Measurements from ENCODE around the gene KLHL29.

The KLHL29 gene

DNA sequence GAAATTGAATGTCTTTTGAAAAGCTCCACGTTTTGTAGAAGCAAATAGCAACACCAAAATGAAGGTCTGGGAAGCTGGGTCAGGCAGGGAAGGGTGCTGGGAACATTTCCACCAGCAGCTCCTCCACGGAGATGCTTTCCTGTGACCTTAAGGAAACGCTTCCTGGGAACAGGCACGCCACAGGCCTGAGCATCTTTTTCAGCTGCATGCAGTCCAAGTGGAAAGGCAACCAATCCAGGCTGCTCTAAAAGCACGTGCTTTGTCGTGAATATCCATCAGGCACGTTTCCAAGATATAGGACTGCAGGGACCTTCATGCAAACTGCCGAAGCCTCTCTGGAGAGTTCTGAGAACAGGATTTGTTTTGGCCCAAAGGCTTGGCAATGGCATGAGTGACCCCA lies 109.3 kb downstream of the KLHL29 start:
- no CpG with 5 or more reads among the region's 8 CpGs for WGBS (ENCODE audit: extremely low coverage, insufficient coverage, insufficient read length)
- Histone ChIP-seq H2BK5ac (ENCODE audit: low read depth, low read length, poor library complexity) (no peak overlapping the region), H3K4me1 (ENCODE audit: control insufficient read depth in 1 of 2, insufficient read depth in 2 of 2, low read length in 2 of 2) (peaks cover 2 to 7% of the 10 kb centered on the region in 2 experiments), H3K23ac (ENCODE audit: low read length) (no peak overlapping the region), H3K9ac (ENCODE audit: low read length) (no peak overlapping the region), H3K79me1 (ENCODE audit: low read length) (no peaks in the 10 kb centered on the region), H3K79me2 (ENCODE audit: control insufficient read depth, insufficient read depth, low read length, poor library complexity) (no peaks in the 10 kb centered on the region), H3K27me3 (ENCODE audit: insufficient read depth, low read length) (no peaks in the 10 kb centered on the region), H2AK5ac (ENCODE audit: low read length) (no peak overlapping the region), H4K8ac (ENCODE audit: low read depth, low read length) (no peak overlapping the region), H4K12ac (ENCODE audit: low read depth, low read length) (no peak overlapping the region), H3K4ac (ENCODE audit: low read depth, low read length) (no peak overlapping the region), H2BK12ac (ENCODE audit: low read length) (no peak overlapping the region), H3K36me3 (ENCODE audit: control insufficient read depth in 1 of 2, insufficient read depth in 2 of 2, low read length in 2 of 2) (no peaks in the 10 kb centered on the region), H3K4me2 (ENCODE audit: low read length) (no peak overlapping the region), H3K18ac (ENCODE audit: low read length) (no peak overlapping the region), H4K91ac (ENCODE audit: low read depth, low read length) (no peak overlapping the region), H3K14ac (ENCODE audit: low read length) (no peak overlapping the region), H2BK120ac (ENCODE audit: insufficient read depth, low read length, poor library complexity) (no peak overlapping the region), H3K9me3 (ENCODE audit: insufficient read depth, low read depth, low read length) (no peaks in the 10 kb centered on the region), H3K4me3 (ENCODE audit: low read depth, low read length) (no peak overlapping the region), H2AFZ (ENCODE audit: insufficient read depth, low read length, poor library complexity) (no peak overlapping the region), H3K27ac (ENCODE audit: low read depth, low read length) (no peak overlapping the region)
- no peak for DNase-seq

- no peaks in the 10 kb centered on the region for H3K27me3 ChIP-seq (ENCODE audit: insufficient read depth, low read length)
- H2AFZ ChIP-seq (ENCODE audit: insufficient read depth, low read length, poor library complexity) = no peak overlapping the region
- no peaks in the 10 kb centered on the region for H3K79me1 ChIP-seq (ENCODE audit: low read length)
- H3K4ac ChIP-seq (ENCODE audit: low read depth, low read length) = no peak overlapping the region
- H3K9ac ChIP-seq (ENCODE audit: low read length) = no peak overlapping the region
- no peak overlapping the region for H2BK5ac ChIP-seq (ENCODE audit: low read depth, low read length, poor library complexity)
- DNase-seq = no peak
- no peak overlapping the region for H3K4me2 ChIP-seq (ENCODE audit: low read length)
- no peak overlapping the region for H2BK12ac ChIP-seq (ENCODE audit: low read length)
- H2AK5ac ChIP-seq (ENCODE audit: low read length) = no peak overlapping the region
- H3K36me3 ChIP-seq (ENCODE audit: control insufficient read depth in 1 of 2, insufficient read depth in 2 of 2, low read length in 2 of 2) = no peaks in the 10 kb centered on the region
- H3K9me3 ChIP-seq (ENCODE audit: insufficient read depth, low read depth, low read length) = no peaks in the 10 kb centered on the region
- H3K27ac ChIP-seq (ENCODE audit: low read depth, low read length) = no peak overlapping the region
- no peak overlapping the region for H3K23ac ChIP-seq (ENCODE audit: low read length)
- no peak overlapping the region for H3K14ac ChIP-seq (ENCODE audit: low read length)
- WGBS (ENCODE audit: extremely low coverage, insufficient coverage, insufficient read length) = no CpG with 5 or more reads among the region's 19 CpGs
- no peak overlapping the region for H4K12ac ChIP-seq (ENCODE audit: low read depth, low read length)
- peaks cover 2 to 7% of the 10 kb centered on the region in 2 experiments for H3K4me1 ChIP-seq (ENCODE audit: control insufficient read depth in 1 of 2, insufficient read depth in 2 of 2, low read length in 2 of 2)
- no peak overlapping the region for H4K8ac ChIP-seq (ENCODE audit: low read depth, low read length)
- H2BK120ac ChIP-seq (ENCODE audit: insufficient read depth, low read length, poor library complexity) = no peak overlapping the region
- no peak overlapping the region for H4K91ac ChIP-seq (ENCODE audit: low read depth, low read length)
- no peaks in the 10 kb centered on the region for H3K79me2 ChIP-seq (ENCODE audit: control insufficient read depth, insufficient read depth, low read length, poor library complexity)
- no peak overlapping the region for H3K4me3 ChIP-seq (ENCODE audit: low read depth, low read length)
- no peak overlapping the region for H3K18ac ChIP-seq (ENCODE audit: low read length)
These were observed 110.7 kb downstream of the KLHL29 start for GRCh38 chr2:23495661-23496114.

DNA sequence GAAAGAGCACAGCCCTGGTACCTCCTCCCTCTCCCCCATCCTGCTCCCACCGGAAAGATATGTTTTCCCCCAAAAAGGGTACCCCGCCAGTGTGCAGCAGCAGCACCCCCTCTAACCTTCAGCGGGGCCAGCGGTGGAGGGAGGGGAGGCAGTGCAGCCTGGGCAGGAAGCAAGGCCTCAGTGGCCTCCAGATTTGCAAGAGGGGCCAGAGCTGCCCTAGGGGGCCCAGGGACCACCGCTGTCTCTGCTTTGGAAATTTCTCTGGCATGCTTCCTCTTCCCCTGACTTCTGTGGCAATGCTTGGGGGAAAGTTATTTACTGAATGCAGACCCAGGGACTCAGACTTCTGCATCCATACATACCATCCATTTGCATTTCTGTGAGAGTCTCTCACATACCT lies 111.5 kb downstream of the KLHL29 start:
- no peak overlapping the region for H4K8ac ChIP-seq (ENCODE audit: low read depth, low read length)
- no peaks in the 10 kb centered on the region for H3K27me3 ChIP-seq (ENCODE audit: insufficient read depth, low read length)
- H2AK5ac ChIP-seq (ENCODE audit: low read length) = no peak overlapping the region
- H3K9ac ChIP-seq (ENCODE audit: low read length) = no peak overlapping the region
- H2BK12ac ChIP-seq (ENCODE audit: low read length) = no peak overlapping the region
- no peaks in the 10 kb centered on the region for H3K79me2 ChIP-seq (ENCODE audit: control insufficient read depth, insufficient read depth, low read length, poor library complexity)
- H3K23ac ChIP-seq (ENCODE audit: low read length) = no peak overlapping the region
- H3K27ac ChIP-seq (ENCODE audit: low read depth, low read length) = no peak overlapping the region
- H2BK120ac ChIP-seq (ENCODE audit: insufficient read depth, low read length, poor library complexity) = no peak overlapping the region
- no peak overlapping the region for H4K12ac ChIP-seq (ENCODE audit: low read depth, low read length)
- no peak overlapping the region for H3K4ac ChIP-seq (ENCODE audit: low read depth, low read length)
- no peaks in the 10 kb centered on the region for H3K9me3 ChIP-seq (ENCODE audit: insufficient read depth, low read depth, low read length)
- no peak for DNase-seq
- no peak overlapping the region for H2BK5ac ChIP-seq (ENCODE audit: low read depth, low read length, poor library complexity)
- no peak overlapping the region for H3K14ac ChIP-seq (ENCODE audit: low read length)
- H4K91ac ChIP-seq (ENCODE audit: low read depth, low read length) = no peak overlapping the region
- H3K36me3 ChIP-seq (ENCODE audit: control insufficient read depth in 1 of 2, insufficient read depth in 2 of 2, low read length in 2 of 2) = no peaks in the 10 kb centered on the region
- WGBS (ENCODE audit: extremely low coverage, insufficient coverage, insufficient read length) = no CpG with 5 or more reads among the region's 5 CpGs
- H3K79me1 ChIP-seq (ENCODE audit: low read length) = no peaks in the 10 kb centered on the region
- no peak overlapping the region for H3K18ac ChIP-seq (ENCODE audit: low read length)
- no peak overlapping the region for H3K4me3 ChIP-seq (ENCODE audit: low read depth, low read length)
- H3K4me1 ChIP-seq (ENCODE audit: control insufficient read depth in 1 of 2, insufficient read depth in 2 of 2, low read length in 2 of 2) = peaks cover 2 to 13% of the 10 kb centered on the region in 2 experiments
- H3K4me2 ChIP-seq (ENCODE audit: low read length) = no peak overlapping the region
- no peak overlapping the region for H2AFZ ChIP-seq (ENCODE audit: insufficient read depth, low read length, poor library complexity)

DNA sequence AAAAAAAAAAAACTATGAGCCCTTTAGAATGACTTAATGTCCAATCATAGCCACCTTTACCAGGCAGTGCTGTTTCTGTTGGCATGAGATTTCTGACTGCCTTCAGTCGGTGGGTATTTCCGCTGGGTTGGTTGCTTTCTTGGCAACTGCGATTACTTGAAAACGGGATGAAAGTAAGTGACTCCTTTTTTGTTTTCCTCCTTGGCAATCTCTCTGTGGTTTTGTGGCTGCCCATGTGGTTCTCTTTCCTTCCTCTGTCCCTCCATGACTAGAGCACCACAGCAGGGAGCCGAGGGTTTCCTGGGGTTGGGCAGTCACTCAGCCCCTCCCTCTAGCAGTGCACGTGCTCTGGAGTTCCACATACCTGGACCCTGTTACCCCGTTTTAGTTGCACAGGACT lies 112.1 kb downstream of the KLHL29 start:
- Histone ChIP-seq H3K14ac (ENCODE audit: low read length) (no peak overlapping the region), H3K79me1 (ENCODE audit: low read length) (no peaks in the 10 kb centered on the region), H3K9ac (ENCODE audit: low read length) (no peak overlapping the region), H3K4me1 (ENCODE audit: control insufficient read depth in 1 of 2, insufficient read depth in 2 of 2, low read length in 2 of 2) (peaks cover 3 to 16% of the 10 kb centered on the region in 2 experiments), H4K12ac (ENCODE audit: low read depth, low read length) (no peak overlapping the region), H3K79me2 (ENCODE audit: control insufficient read depth, insufficient read depth, low read length, poor library complexity) (no peaks in the 10 kb centered on the region), H2BK120ac (ENCODE audit: insufficient read depth, low read length, poor library complexity) (no peak overlapping the region), H4K91ac (ENCODE audit: low read depth, low read length) (no peak overlapping the region), H2BK5ac (ENCODE audit: low read depth, low read length, poor library complexity) (no peak overlapping the region), H2BK12ac (ENCODE audit: low read length) (no peak overlapping the region), H3K27ac (ENCODE audit: low read depth, low read length) (no peak overlapping the region), H3K27me3 (ENCODE audit: insufficient read depth, low read length) (no peaks in the 10 kb centered on the region), H3K4me2 (ENCODE audit: low read length) (no peak overlapping the region), H4K8ac (ENCODE audit: low read depth, low read length) (no peak overlapping the region), H2AK5ac (ENCODE audit: low read length) (no peak overlapping the region), H3K18ac (ENCODE audit: low read length) (no peak overlapping the region), H2AFZ (ENCODE audit: insufficient read depth, low read length, poor library complexity) (no peak overlapping the region), H3K4me3 (ENCODE audit: low read depth, low read length) (peak overlapping the region; percentile 43), H3K23ac (ENCODE audit: low read length) (no peak overlapping the region), H3K4ac (ENCODE audit: low read depth, low read length) (no peak overlapping the region), H3K9me3 (ENCODE audit: insufficient read depth, low read depth, low read length) (no peaks in the 10 kb centered on the region), H3K36me3 (ENCODE audit: control insufficient read depth in 1 of 2, insufficient read depth in 2 of 2, low read length in 2 of 2) (no peaks in the 10 kb centered on the region)
- DNase-seq = no peak
- no CpG with 5 or more reads among the region's 7 CpGs for WGBS (ENCODE audit: extremely low coverage, insufficient coverage, insufficient read length)
